HG02981 (cell line): ENCODE data around the gene GRM4.

ENCODE experiments used
- ATAC-seq: cut with Tn5 transposase; IDR thresholded peaks from one replicate; pipeline ENCODE4 v1.9.1; 2021; ENCODE audit warnings: mild to moderate bottlenecking, moderate library complexity; ENCODE audit not compliant: unreplicated experiment

The GRM4 gene

GRCh38 chr6:34157851-34158250 lies 12.0 kb upstream of the GRM4 start:
- ATAC-seq: no peak

GRCh38 chr6:34157236-34157830 lies 11.4 kb upstream of the GRM4 start:
- ATAC-seq: no peak

GRCh38 chr6:34155471-34156300 lies 9.8 kb upstream of the GRM4 start:
- no peak for ATAC-seq

- ATAC-seq: no peak
Observed at GRCh38 chr6:34154668-34155447, 9.0 kb upstream of the GRM4 start.

- ATAC-seq: no peak
Observed at GRCh38 chr6:34152806-34153520, 7.1 kb upstream of the GRM4 start.

GRCh38 chr6:34152042-34152524 lies 6.2 kb upstream of the GRM4 start:
- no peak for ATAC-seq

- no peak for ATAC-seq
Observed at GRCh38 chr6:34151321-34152041, 5.6 kb upstream of the GRM4 start.

- no peak for ATAC-seq
Observed at GRCh38 chr6:34150766-34151165, 4.9 kb upstream of the GRM4 start.

GRCh38 chr6:34149831-34150400 lies 4.0 kb upstream of the GRM4 start:
- ATAC-seq: no peak

GRCh38 chr6:34149452-34149810 lies 3.5 kb upstream of the GRM4 start:
- no peak for ATAC-seq

- no peak for ATAC-seq
Observed at GRCh38 chr6:34148631-34149451, 3.0 kb upstream of the GRM4 start.

GRCh38 chr6:34147906-34148630 lies 2.2 kb upstream of the GRM4 start:
- ATAC-seq: no peak

GRCh38 chr6:34146801-34147592 lies 1.1 kb upstream of the GRM4 start:
- ATAC-seq: no peak

GRCh38 chr6:34145161-34146020 lies 496 bp downstream of the GRM4 start:
- ATAC-seq: no peak

- no peak for ATAC-seq
Observed at GRCh38 chr6:34144581-34145160, 1.2 kb downstream of the GRM4 start.

GRCh38 chr6:34143884-34144580 lies 1.9 kb downstream of the GRM4 start:
- no peak for ATAC-seq
